HFF-Myc (cell line): Measurements from ENCODE around the gene EP400.

Source experiments
- DNase-seq: peaks from one replicate; pipeline ENCODE4 v3.0.0-alpha.2; 2011; ENCODE audit warnings: low read depth; ENCODE audit errors: extremely low read depth
- H3K4me3 ChIP-seq: replicated peaks from 2 replicates; pipeline ENCODE4 v1.5.1; 2011; ENCODE audit warnings: low read depth, mild to moderate bottlenecking, control low read depth, low read length
- TF ChIP-seq, protein P1 (sequence below): IDR thresholded peaks from 2 replicates; pipeline ENCODE4 v1.5.1; 2012; ENCODE audit warnings: mild to moderate bottlenecking, low read depth, low read length, control low read depth; ENCODE audit errors: missing control alignments

The EP400 gene

GRCh38 chr12:132118876-132119275, 169.1 kb downstream of the EP400 start:
- DNase-seq: no peak
- no peak overlapping the region for H3K4me3 ChIP-seq

GRCh38 chr12:132121283-132121682, 171.5 kb downstream of the EP400 start:
- H3K4me3 ChIP-seq: no peak overlapping the region
- no peak for DNase-seq
- TF ChIP-seq, protein P1, sequence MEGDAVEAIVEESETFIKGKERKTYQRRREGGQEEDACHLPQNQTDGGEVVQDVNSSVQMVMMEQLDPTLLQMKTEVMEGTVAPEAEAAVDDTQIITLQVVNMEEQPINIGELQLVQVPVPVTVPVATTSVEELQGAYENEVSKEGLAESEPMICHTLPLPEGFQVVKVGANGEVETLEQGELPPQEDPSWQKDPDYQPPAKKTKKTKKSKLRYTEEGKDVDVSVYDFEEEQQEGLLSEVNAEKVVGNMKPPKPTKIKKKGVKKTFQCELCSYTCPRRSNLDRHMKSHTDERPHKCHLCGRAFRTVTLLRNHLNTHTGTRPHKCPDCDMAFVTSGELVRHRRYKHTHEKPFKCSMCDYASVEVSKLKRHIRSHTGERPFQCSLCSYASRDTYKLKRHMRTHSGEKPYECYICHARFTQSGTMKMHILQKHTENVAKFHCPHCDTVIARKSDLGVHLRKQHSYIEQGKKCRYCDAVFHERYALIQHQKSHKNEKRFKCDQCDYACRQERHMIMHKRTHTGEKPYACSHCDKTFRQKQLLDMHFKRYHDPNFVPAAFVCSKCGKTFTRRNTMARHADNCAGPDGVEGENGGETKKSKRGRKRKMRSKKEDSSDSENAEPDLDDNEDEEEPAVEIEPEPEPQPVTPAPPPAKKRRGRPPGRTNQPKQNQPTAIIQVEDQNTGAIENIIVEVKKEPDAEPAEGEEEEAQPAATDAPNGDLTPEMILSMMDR: no peak

More at GRCh38 chr12:132118876-132119275, 169.1 kb downstream of the EP400 start:
- TF ChIP-seq, protein P1: no peak

DNA sequence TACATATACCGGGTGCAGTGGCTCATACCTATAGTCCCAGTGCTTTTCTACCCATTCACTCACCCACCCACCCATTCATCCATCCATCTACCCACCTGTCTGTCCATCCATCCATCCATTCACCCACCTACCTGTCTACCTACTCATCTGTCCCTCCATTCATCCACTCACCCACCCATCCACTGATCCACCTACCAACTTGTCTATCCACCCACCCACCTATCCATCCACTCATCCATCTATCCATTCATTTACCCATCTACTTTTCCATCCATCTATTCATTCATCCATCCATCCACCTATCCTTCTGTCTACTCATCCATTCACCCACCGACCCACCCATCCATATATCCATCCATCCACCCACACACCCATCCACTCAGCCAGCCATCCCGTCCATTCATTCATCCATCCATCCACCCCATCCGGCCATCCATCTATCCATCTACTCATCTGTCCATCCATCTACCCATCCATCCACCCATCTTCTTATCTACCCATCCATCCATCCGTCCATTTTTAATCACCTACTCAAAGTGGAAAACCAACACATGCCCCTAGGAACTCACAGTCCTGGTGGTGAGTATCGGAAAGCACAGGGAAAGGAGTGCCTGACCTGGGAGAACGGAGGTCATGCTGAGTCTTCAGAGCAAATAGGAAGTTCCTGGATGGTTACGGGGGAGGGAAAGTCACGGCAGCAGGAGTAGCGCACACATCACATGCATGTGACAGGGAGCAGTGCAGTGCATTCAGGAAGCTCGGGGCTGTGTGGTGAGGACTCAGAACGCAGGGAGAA, 174.4 kb downstream of the EP400 start:
- no peak for DNase-seq
- H3K4me3 ChIP-seq: no peak overlapping the region
- TF ChIP-seq, protein P1: no peak

DNA sequence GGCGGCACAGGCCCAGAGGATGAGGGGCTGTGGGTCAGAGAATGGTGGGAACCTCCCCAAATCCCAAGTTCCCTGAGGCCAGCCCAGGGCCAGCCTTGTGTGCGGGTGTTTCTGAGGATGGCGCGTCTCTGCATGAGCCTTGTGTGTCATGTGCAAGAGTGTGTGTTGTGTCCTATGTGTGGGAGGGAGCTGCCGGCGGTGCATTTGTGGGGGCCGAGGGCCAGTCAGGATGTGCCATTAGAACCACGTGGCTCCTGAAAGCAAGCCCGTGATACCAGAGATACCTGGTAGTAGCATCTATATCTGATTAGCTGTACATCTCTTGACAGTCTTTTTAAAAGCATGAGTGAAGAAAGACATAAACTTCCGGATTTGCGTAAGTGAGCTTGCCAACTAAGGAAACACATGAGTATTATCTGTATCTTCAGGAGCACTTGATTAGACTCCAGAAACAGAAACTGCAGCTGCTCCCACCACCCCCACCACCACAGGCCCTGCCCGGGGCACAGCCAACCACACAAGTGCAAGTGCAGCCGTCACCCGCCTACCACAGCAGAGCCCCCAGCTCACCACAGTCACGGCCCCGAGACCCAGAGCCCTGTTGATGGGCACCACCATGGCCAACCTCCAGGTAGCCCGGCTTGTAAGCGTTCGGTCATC, 175.2 kb downstream of the EP400 start:
- TF ChIP-seq, protein P1: no peak
- H3K4me3 ChIP-seq: no peak overlapping the region
- DNase-seq: no peak

DNA sequence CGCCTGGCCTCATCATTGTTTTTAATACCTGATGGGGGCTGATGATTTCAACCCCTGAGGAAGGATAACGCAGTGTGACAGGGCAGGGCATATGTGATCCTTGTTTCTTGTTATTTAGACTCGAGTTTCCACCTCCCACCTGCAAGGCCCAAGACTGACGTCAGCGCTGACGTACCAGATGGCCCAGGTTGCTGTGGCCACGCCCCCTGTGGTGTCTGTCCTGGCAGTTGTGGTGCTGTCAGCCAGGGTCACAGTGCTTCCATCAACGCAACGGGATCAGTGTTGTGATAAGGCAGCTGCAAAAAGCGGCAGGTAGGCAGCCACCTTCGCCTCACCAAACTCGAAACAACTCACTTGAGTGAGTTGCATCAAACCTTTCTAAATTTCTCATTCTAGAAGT, 176.0 kb downstream of the EP400 start:
- TF ChIP-seq, protein P1: no peak
- no peak for DNase-seq

DNA sequence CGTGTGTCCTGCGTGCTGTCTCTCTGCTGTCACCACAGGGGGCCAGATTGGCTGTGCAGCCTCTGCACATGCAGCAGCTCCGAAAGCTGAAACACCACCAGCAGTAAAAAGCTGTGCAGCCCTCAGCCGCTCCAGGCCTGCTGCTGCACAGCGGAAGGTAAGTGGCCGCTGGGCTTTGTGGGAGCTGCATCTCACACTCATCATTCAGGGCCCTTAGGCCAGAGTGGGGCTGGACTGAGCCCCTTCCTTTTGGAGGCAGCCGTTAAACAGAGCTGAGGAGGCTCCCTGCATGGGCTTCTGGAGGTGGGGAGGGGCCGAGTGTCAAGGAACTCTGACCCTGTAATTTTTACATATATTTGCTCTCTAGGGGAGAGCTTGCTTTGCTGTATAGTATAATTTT, 177.3 kb downstream of the EP400 start:
- H3K4me3 ChIP-seq: no peak overlapping the region
- DNase-seq: no peak
- TF ChIP-seq, protein P1: no peak

More for the DNA sequence above, 176.0 kb downstream of the EP400 start:
- no peak overlapping the region for H3K4me3 ChIP-seq
